Left cardiac atrium (tissue), 4 donors: ENCODE data around the gene RNF5. TPM values are rescaled to one million over a fixed set of nuclear protein-coding genes. Genes with fewer than 3 reads are reported as not detected.

ENCODE experiments used
- ATAC-seq, 2 donors: fragments of 200-7000 bp; cut with Tn5 transposase; one replicate each; pipeline ENCODE4 v1.9.1; 2020; ENCODE audit warnings: mild to moderate bottlenecking in 2 of 2, moderate library complexity in 2 of 2
- DNase-seq: peaks from one replicate; pipeline ENCODE4 v3.0.0-alpha.2; 2020
- intact Hi-C, 2 donors: fragments of 100-400 bp; cut with DNase I; formaldehyde crosslinking; loops; one replicate each; pipeline versions ENCODE4 v1.14.1 to v1.15.1; 2022 to 2023
- total RNA-seq, 2 donors: library from RNA; stranded (reverse); fragmentation: NEBNext Ultra II Directional; extraction: Animal tissue kit (Norgen Biotek cat#: 25700); gene quantifications; one replicate each; pipeline ENCODE4 v1.2.1, GENCODE V29; 2021
- donor health status: DM: no; HTN: yes; CAD: no.
- donor health status: DM: no; HTN: yes; CAD: no; lungs with severe emphysema.
- donor health status: DM: yes; HTN: yes; CAD: no.
- donor health status: Dilated cardiomyopathy.

RNF5 gene
- total RNA-seq, 2 donors from 2014 or later, result 73.0 to 77.9 TPM

DNA sequence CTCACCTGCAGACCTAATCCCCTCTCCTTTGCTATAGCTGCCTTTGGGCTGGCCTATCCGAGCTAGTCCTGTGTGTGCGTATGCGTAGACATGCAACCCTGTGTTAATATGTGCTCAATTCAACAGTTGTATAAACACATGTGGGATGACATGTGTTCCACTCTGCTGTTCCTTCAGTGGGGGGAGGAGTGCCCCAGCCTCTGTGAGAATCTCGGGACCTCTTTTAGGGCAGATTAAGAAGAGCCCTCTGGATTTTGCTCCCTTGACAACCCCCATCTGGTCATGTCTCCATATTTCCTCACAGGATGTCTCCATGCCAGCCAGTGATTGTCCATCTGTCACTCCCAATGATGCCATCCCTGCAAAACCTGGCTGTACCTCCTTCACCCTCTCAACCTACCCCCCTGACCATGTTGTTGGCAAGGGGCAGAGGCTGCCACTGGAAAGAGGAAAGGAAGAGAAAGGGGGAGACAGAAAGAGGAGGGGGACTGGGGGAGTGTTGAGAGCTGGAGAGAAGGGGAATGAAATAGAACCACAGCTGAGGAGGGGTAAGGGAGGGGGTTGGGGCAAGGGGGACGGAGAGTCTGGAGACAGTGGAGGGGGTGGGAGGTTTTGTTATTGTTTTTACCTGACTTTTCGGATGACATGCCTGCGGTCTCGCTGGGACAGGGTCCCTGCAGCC lies 26.9 kb upstream of the RNF5 start:
- DNase-seq (no peak), ATAC-seq (no peak)
- intact Hi-C loops, result no loop called here

DNA sequence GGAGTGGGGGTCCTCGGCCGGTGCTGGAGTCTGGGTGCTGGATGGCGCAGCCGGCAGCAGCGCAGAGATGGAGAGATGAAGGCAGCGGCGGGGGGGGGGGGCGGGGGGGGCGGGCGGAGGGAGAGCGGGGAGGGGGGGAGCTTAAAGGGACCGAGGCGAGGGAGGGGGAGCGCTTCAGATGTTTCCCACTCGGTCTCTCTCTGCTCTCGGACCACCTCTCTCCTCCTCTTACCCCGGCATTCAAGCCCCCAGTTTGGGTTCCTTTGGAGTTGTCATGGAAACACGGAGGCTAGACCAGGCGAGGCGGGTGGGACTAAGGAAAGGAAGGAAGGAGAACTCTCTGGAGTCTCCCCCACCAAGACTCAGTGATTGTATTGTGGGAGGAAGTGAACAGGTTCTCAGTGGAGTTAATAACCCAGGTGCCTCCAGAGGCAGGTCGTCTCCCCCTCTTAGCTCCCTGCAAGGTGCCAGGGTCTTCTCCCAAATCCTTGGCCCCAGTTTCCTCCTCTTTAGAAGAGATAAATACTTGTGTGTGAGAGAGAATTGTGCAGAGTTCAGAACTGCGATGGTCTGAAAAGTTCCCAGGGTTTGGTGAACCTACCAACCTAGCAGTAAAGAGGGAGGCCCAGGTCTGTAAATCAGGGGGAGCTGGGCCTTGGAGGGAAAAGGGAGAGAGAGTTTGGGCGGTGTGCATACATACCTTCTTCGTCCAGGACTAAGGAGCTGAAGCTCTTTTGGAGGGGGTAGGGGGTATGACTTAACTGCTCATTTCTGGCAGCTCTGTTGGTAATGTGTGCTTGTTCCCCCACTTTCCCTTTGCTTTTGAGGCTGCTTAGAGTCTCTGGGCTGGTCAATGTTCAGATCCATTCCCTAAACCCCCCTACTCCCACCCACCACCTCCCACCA lies 26.1 kb upstream of the RNF5 start, which contains the start of gene PRRT1:
PRRT1 (minus strand) TSS at position 77 of the 906 bp plus-strand sequence. CDS start 112 bp downstream, outside the sequence.
- intact Hi-C loops, result no loop called here
- no peak for DNase-seq

DNA sequence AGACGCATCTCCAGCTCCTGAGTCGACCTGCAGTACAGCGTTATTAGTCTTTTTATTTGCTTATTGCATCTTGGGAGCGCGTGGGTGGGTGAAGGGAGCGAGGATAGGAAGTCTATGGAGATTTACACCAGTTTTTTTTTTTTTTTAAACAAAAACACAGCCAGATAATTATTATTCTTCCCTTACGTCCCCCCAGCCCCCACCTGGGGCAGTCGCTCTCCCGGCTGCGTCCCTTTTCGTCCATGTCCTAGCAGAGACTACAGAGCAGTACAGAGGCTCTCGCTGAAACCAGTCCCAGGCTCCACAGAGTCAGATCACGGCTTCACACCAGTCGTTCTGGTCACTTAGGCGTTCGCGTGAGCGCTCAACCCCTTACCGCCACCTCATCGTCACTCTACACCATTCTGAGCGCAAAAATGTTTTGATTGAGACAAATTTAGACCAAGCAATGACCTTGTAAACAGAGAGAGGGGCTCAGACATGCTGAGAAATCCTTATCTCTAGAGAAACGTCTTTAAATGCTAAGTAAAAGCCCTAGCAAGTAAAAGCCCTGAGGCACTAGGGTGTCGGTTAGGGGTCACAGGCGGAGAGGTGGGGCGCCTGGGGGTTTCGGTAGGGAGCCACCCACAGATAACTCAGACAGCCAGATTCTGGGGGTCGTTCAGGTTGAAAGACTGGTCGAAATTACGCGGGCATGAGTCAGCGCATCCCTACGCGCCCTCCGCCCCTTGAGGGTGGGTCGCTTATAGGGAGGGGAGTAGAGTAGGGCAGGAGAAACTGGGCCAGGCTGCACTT lies 25.2 kb upstream of the RNF5 start:
- peak; percentile 46 for DNase-seq
- intact Hi-C loops, result no loop called here
- ATAC-seq, result peak; percentile 31 to 53

More for the DNA sequence above, 26.1 kb upstream of the RNF5 start, which contains the start of gene PRRT1:
- ATAC-seq, result no peak

DNA sequence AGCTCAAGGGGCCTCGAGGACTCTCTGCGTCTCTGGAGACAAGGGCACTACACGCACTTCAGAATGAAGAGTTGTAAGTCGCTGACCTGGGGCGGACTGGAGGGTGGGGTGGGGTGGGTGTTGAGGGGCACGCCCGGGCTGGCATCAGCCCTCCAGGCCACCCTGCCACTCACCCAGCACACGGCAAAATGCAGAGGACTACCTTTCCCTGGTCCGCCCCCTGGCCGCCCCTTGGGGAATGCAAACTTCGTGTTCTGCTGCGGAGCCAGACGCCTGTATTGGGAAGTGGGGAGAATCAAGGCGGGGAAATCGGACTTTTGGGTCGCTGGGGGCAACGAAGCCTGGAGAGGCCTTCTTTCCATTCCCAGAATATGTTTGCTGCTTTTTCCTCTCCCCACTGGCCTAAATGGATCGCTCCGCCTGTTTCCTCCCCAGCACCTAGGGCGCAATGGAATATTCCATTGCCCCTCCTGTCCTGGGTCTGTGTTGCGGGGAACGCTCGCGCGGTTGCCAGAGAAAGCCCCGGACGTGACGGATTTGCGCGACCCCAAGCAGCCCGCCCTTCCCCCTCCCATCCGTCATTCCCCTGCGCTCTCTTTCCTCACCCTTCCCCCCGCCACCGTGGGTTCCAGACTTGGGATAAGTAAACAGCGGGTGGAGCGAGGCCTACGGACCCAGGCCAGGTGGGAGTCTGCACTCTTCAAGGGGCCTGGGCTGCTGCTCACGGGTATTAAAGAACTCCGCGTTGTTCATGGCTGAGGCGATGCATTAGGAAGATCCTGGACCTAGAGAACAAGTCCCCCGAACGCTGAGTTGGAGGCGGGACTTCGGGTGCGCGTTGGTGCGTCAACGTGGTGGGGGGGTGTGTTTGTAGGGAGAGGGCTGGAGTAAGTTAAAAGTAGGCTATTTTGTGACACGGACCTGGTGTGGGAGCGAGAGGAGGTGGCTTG lies 24.4 kb upstream of the RNF5 start, which contains the start of gene PPT2:
PPT2 (plus strand) TSS at position 578 of the 950 bp plus-strand sequence. CDS start 454 bp downstream, outside the sequence.
- peak; percentile 94 for DNase-seq
- intact Hi-C loops, result loop anchor here in 1 of 2 donors (2.0 kb wide), 2 partner anchors 35 to 67 kb away; no protein-coding TSS in a partner anchor
- ATAC-seq, result peak; percentile 88 to 91

DNA sequence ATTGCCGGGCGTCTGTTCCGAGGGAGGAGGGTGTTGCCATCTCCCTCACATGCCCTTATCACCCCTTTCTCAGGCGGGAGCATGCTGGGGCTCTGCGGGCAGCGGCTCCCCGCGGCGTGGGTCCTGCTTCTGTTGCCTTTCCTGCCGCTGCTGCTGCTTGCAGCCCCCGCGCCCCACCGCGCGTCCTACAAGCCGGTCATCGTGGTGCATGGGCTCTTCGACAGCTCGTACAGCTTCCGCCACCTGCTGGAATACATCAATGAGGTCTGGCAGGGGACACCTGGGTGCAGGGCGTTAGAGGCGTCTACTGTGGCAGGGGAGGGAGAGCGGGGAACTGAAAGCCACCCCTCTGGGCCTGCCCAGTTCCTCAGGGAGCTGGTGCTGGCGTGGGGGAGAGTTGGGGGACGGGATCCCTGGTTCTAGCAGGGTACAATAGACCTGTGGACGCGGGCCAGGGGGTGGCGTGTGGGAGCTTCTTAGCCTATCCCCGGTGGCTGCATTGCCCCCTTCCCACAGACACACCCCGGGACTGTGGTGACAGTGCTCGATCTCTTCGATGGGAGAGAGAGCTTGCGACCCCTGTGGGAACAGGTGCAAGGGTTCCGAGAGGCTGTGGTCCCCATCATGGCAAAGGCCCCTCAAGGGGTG lies 23.6 kb upstream of the RNF5 start:
- ATAC-seq (peak; percentile 63 to 66), DNase-seq (peak; percentile 72)
- intact Hi-C loops, result loop anchor here in 1 of 2 donors (2.0 kb wide), 2 partner anchors 36 to 68 kb away; no protein-coding TSS in a partner anchor

DNA sequence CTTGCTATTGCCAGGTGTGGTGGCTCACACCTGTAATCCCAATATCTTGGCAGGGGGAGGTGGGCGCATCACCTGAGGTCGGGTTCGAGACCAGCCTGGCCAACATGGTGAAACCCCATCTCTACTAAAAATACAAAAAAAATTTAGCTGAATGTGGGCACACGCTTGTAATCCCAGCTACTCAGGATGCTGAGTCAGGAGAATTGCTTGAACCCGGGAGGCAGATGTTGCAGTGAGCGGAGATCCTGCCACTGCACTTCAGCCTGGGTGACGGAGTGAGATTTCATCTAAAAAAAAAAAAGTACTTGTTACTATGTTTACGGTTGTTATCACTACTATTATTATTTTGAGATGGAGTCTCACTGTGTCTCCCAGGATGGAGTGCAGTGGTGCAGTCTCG lies 21.3 kb upstream of the RNF5 start:
- ATAC-seq (no peak), DNase-seq (no peak)
- intact Hi-C loops, result no loop called here

DNA sequence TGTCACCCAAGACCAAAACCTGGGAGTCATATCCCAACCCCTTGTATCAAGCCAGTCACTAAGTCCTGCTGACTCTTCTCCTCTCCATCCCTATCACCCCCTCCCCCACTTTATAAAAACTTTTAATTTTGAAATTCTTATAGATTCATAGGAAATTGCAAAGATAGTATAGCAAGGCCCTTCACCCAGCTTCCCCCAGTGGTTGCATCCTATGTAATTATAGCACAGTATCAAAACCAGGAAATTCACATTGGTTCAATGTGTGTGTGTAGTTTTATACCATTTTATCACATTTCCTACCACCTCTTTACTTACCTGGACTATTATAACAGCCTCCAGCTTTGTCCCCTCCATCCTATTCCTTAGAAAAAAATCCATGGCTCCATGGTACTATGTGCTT lies 20.2 kb upstream of the RNF5 start:
- DNase-seq, result no peak
- intact Hi-C loops, result no loop called here
- ATAC-seq, result no peak

DNA sequence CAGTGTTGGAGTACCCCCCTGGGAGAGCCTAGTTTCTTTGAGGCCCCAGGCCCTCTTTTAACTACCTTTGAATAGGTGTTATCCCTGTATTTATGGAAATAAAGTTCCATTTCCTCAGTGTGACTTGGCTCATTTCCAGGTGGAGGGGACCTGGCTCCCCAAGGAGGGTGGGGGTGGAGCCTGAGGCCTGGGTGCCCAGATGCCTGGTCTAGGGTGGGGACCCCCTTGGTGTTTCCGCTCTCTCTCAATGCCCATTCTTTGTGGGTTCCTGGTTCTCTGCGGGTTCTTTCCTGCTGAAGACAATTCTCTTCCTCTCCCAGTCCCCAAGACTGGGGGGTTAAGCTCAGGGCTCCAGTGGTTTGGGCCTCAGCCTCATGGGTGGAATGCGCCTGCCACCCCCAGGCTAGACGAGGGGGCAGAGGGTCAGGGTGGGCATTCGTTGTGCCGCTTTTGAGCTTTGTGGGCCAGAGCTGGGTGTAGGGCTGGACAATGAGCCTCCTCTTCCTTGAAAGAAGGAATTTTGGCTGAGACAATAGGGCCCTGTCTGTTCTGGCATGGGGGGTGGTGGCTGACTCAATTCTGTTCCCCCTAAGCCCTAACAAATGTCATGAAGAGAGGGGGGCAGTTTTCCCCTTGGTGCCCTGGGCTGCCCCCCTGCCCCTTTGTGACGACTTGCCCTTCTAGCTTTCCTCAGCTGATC lies 14.5 kb upstream of the RNF5 start:
- DNase-seq, result no peak
- intact Hi-C loops, result no loop called here
- ATAC-seq, result peak; percentile 14 to 44

DNA sequence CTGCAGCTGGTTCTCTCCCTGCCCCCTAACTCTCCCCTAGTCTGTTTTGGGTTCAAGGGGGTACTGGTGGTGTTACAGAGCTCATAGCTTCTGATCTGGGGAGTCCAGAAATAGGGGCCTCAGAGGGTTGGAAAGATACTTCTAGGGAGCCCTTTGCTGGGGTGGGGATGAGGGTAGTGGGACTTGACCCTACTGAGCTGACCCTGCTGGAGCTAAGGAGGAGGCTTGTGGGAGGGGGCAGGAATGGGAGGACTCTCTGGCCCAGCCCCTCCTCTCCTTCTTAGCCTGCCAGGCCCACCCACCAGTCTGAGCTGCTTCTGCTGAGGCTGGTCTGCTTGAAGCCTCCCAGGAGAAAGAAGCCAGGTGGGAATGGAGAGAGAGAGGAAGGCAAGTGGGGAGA lies 13.9 kb upstream of the RNF5 start, which contains the start of gene EGFL8:
EGFL8 (plus strand) TSS at position 301 of the 400 bp plus-strand sequence. CDS start 1,571 bp downstream, outside the sequence.
- no peak for ATAC-seq
- intact Hi-C loops, result no loop called here

DNA sequence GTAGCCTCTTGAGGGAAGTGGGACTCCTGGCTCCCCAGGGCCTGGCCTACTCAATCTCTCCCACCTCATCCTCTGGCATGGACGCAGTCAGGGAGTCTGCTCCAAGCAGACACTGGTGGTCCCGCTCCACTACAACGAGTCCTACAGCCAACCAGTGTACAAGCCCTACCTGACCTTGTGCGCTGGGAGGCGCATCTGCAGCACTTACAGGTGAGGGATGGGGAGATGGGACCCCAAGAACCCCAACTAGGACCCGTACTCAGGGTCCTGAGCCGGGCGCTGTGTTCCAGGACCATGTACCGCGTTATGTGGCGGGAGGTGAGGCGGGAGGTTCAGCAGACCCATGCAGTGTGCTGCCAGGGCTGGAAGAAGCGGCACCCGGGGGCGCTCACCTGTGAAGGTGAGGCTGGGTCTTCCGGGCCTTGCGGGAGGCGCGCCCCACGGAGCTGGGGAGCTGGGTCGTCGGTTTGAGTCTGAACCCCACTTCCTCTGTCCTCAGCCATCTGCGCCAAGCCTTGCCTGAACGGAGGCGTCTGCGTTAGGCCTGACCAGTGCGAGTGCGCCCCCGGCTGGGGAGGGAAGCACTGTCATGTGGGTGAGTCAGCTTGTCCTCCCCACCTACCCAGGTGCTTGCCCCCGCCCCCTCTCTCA lies 11.7 kb upstream of the RNF5 start:
- intact Hi-C loops, result no loop called here
- ATAC-seq (no peak), DNase-seq (no peak)

More for the DNA sequence above, 13.9 kb upstream of the RNF5 start, which contains the start of gene EGFL8:
- no peak for DNase-seq

DNA sequence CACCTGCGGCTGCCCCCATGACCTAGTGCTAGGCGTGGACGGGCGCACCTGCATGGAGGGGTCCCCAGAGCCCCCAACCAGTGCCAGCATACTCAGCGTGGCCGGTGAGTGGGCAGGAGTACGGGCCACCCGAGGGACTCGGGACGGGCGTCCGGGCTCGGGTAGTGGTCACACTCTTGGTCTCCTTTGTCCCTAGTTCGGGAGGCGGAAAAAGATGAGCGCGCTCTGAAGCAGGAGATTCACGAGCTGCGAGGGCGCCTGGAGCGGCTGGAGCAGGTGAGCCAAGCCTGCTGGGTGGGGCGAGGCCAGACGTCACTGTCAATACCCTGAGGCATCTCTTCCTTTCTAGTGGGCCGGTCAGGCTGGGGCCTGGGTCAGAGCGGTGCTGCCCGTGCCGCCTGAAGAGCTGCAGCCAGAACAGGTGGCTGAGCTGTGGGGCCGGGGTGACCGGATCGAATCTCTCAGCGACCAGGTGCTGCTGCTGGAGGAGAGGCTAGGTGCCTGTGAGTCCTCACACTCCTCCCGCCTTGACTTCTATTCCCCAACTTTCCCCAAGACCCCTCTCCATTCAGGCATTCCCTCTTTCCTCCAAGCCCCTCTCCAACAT lies 10.9 kb upstream of the RNF5 start:
- ATAC-seq (no peak), DNase-seq (no peak)

DNA sequence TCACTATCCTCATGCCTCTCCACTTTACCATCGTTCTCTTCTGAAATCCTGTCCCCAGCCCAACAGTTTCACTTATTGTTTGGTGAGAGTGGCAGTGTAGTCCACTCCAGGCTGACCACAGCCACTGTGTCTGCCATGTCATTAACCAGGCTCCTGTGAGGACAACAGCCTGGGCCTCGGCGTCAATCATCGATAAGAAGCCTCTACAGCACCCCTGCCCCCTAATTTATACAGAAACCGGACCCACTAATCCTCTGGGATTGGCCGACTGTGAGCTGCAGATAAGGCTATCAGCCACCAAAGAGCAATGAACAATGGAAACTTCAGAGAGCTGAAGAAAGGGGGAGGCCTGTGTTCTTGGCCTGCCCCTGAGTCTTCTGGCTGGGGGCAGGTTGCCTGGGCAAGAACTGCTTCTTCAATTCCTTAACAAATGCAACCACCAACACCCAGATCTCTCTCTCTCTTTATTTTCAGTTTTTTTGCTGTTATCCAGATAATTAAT lies 10.4 kb upstream of the RNF5 start:
- intact Hi-C loops, result no loop called here
- ATAC-seq, result no peak

More for the DNA sequence above, 10.9 kb upstream of the RNF5 start:
- intact Hi-C loops, result no loop called here

DNA sequence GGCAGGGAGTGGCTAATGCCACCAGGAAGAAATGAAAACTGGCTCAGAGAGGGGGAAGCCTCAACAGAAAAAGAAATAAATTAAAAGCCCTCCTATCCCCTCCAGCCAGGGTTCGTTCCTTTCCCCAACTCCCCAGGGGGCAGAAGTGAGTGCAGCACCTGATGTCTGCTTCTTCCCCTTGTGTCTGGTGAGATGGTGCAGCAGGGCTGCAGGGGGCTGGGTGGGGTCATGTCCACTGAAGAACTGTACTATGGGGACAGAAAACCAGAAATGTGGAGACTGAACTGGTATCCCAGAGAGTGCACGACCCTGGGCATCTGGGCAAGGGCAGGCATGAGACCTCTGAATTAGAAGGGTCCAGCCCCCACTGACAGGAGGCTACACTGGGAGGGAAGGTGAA lies 9.9 kb upstream of the RNF5 start:
- intact Hi-C loops, result no loop called here
- ATAC-seq (no peak), DNase-seq (no peak)

More for the DNA sequence above, 10.4 kb upstream of the RNF5 start:
- DNase-seq, result no peak

DNA sequence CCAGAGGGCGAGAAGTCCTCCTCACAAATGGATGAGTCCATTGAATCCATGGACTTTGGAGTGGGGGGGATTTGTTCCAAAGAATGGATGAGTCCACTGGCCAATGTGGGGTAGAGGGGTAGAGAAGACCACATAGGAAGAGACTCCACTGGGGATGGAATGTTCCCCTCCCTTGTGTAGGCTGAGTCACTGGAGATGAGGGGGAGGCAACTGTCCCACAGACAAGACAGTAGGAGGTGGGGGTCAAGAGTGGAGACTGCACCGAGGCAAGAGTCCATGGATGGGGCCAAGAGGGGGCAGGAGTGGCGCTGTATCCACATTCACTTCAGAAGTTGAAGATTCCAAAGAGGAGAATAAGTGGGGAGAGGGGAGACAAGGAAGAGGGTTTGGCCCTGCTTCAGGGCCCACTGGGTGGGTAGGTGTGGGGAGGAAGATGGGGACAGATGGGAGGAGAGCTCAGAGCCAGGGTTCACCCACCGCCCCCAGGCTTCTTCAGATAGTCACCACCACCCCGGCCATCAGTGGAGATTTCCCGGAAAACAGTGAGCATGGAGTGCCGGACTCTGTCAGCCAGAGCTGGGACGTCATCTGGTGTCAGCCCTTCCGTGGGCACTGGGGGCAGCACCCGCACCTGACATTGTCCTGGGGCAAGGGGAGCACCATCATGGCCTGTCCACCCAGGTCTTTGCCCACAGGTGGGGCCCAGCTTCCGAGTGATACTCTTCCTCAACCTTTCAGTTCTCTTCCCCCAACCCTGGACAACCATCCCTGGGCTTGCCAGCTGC lies 9.2 kb upstream of the RNF5 start:
- peak in 1 of 2 donors; percentile 21 for ATAC-seq
- intact Hi-C loops, result no loop called here
- DNase-seq, result no peak

DNA sequence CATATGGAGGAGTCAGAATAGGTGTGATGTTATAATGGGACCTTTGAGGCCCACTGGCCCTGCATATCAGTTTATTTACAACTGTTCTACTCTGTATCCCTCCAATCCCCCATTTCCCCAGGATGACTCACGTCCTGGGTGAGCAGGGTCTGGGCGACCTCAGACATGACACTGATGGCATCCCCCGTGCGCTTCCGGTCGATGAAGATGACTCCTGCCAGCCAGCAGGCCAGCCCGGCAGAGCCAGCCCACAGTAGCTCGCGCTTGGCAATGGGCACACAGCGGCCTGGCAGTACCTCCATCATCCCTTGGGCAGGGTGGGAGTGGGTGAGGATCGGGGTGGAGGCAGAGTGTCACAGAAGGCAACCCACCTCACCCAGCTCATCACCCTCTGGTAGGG lies 7.9 kb upstream of the RNF5 start:
- DNase-seq, result no peak
- no peak for ATAC-seq
- intact Hi-C loops, result no loop called here
